Osteoblast (primary cell): ENCODE data around the gene MEAK7. TPM values are rescaled to one million over a fixed set of nuclear protein-coding genes. Genes with fewer than 3 reads are reported as not detected.

ENCODE experiments used
- DNase-seq: peaks from one replicate; pipeline ENCODE4 v3.0.0; 2011; ENCODE audit warnings: low spot score, mixed read lengths; ENCODE audit not compliant: insufficient read length; ENCODE audit errors: missing footprints
- H2AFZ ChIP-seq: 2 replicates; pipeline ENCODE4 v1.6.0; 2011; ENCODE audit warnings: mild to moderate bottlenecking, low read length
- H3K27ac ChIP-seq: 2 replicates; pipeline ENCODE4 v1.5.1; 2011; ENCODE audit warnings: mild to moderate bottlenecking, low read depth, low read length, moderate library complexity
- H3K27me3 ChIP-seq: 2 replicates; pipeline ENCODE4 v1.6.0; 2012; ENCODE audit warnings: mild to moderate bottlenecking, control low read depth, inconsistent platforms, low read length, moderate library complexity; ENCODE audit not compliant: insufficient read depth
- H3K36me3 ChIP-seq: 2 replicates; pipeline ENCODE4 v1.5.1; 2011; ENCODE audit warnings: mild to moderate bottlenecking, low read length, control low read depth, moderate library complexity; ENCODE audit not compliant: insufficient read depth
- H3K4me1 ChIP-seq: 2 replicates; pipeline ENCODE4 v1.5.1; 2011; ENCODE audit warnings: mild to moderate bottlenecking, low read length, control low read depth, moderate library complexity; ENCODE audit not compliant: insufficient read depth
- H3K4me2 ChIP-seq: 2 replicates; pipeline ENCODE4 v1.6.0; 2011; ENCODE audit warnings: mild to moderate bottlenecking, low read length; ENCODE audit not compliant: insufficient read depth
- H3K4me3 ChIP-seq: fragments of 200-600 bp; sonication (generic); 3 replicates; pipeline ENCODE4 v1.5.1; 2012; ENCODE audit warnings: mild to moderate bottlenecking, low read length, inconsistent platforms; ENCODE audit not compliant: insufficient read depth
- H3K79me2 ChIP-seq: 2 replicates; pipeline ENCODE4 v1.6.0; 2012; ENCODE audit warnings: mild to moderate bottlenecking, low read length, control low read depth, inconsistent platforms; ENCODE audit not compliant: insufficient read depth
- H3K9me3 ChIP-seq: 2 replicates; pipeline ENCODE4 v1.5.1; 2011; ENCODE audit warnings: low read depth, low read length, control low read depth
- H4K20me1 ChIP-seq: 2 replicates; pipeline ENCODE4 v1.6.0; 2012; ENCODE audit warnings: mild to moderate bottlenecking, low read length, control low read depth; ENCODE audit not compliant: insufficient read depth
- total RNA-seq: library from RNA; depleted of rRNA; stranded (reverse); fragments of >200 nt; gene quantifications from 2 replicates; pipeline ENCODE4 v1.2.3, GENCODE V29; 2012
- TF ChIP-seq, protein P1 (sequence below): IDR thresholded peaks from 2 replicates; pipeline ENCODE4 v1.5.1; 2011; ENCODE audit warnings: mild to moderate bottlenecking, low read depth, low read length, moderate library complexity; ENCODE audit errors: extremely low read depth

The MEAK7 gene
- total RNA-seq, 1 donor = 24.2 TPM

DNA sequence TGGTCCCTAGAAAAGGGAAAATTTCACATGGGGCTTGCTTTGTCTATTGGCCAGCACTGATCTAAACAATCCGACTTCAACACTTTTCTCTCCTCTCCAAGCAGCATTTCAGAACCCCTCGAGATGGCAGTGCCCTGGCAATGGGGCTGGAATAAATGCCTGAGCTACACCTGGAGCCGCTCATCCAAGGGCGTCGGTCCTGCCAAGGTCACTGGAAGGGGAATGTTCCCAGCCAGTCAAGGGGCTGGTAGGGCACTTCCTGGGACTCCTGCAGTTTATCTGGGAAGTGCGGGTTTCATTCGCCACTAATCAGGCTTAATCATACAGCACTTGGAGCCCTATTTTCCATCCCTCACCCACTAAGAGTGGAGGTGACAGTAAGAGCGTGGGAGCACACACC is 17.1 kb downstream of the MEAK7 start:
- Histone ChIP-seq H3K27ac (no peak overlapping the region), H3K4me2 (no peak overlapping the region), H3K4me3 (no peak overlapping the region), H2AFZ (no peak overlapping the region), H3K9me3 (no peaks in the 10 kb centered on the region), H3K79me2 (peaks cover 2% of the 10 kb centered on the region), H3K27me3 (no peaks in the 10 kb centered on the region), H4K20me1 (peaks cover 23% of the 10 kb centered on the region), H3K36me3 (peaks cover 79% of the 10 kb centered on the region), H3K4me1 (no peaks in the 10 kb centered on the region)
- no peak for DNase-seq
- TF ChIP-seq, protein P1, sequence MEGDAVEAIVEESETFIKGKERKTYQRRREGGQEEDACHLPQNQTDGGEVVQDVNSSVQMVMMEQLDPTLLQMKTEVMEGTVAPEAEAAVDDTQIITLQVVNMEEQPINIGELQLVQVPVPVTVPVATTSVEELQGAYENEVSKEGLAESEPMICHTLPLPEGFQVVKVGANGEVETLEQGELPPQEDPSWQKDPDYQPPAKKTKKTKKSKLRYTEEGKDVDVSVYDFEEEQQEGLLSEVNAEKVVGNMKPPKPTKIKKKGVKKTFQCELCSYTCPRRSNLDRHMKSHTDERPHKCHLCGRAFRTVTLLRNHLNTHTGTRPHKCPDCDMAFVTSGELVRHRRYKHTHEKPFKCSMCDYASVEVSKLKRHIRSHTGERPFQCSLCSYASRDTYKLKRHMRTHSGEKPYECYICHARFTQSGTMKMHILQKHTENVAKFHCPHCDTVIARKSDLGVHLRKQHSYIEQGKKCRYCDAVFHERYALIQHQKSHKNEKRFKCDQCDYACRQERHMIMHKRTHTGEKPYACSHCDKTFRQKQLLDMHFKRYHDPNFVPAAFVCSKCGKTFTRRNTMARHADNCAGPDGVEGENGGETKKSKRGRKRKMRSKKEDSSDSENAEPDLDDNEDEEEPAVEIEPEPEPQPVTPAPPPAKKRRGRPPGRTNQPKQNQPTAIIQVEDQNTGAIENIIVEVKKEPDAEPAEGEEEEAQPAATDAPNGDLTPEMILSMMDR = no peak

DNA sequence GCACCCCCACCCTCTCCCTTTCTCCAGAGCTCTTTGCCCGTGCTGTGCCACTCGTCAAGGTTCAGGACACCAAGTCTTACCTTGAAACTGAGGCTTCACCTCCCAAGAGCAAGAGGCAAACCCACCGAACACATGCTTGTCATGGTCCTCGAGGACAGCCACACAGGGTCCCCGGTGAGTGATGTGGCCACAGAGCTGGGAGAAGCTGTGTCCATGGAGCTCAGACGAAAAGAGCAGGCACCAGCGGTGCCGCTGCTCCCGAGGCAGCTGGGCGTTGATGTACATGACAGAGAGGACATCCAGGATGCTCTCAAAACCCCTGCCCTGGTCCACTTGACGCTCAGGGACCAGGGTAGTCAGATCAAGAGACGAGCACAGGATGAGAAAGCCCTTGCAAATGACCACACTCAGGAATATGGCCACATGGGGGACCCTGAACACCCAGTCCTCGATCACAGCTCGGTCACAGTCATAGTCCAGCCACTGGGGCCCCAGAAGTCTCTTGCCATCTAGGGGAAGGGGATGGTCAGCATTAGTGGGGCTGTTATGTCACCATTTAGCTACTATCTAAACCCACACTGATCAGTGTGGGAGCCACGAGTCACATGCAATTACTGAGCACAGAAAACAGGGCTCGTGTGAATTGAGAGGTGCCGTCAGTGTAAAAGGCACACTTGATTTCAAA is 17.8 kb downstream of the MEAK7 start:
- Histone ChIP-seq H3K27ac (no peak overlapping the region), H3K79me2 (peaks cover 2% of the 10 kb centered on the region), H4K20me1 (peaks cover 23% of the 10 kb centered on the region), H2AFZ (no peak overlapping the region), H3K4me1 (no peaks in the 10 kb centered on the region), H3K27me3 (no peaks in the 10 kb centered on the region), H3K9me3 (no peaks in the 10 kb centered on the region), H3K36me3 (peaks cover 78% of the 10 kb centered on the region), H3K4me2 (no peak overlapping the region), H3K4me3 (no peak overlapping the region)
- DNase-seq = peak; percentile 26
- TF ChIP-seq, protein P1 = no peak

DNA sequence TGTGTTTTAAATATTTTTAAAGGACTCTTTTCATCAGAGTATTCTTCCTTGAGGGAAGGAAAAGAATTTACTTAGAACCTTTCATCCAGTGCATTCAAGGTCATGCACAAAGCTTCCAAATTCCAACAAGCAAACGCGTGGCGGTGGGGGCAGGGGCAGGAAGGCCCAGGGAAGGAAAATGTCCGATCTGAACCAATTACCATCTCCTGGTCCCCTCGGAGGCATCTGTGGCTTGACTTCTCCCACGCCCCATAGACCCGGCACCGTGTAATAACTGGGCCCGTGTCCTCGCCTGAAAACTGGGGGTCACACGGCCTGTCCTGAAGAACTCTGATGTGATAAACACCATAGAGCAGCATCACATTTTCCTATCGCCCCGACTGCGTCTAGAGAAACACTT is 18.3 kb downstream of the MEAK7 start:
- Histone ChIP-seq H3K27ac (no peak overlapping the region), H3K27me3 (no peaks in the 10 kb centered on the region), H3K79me2 (peaks cover 2% of the 10 kb centered on the region), H3K4me2 (no peak overlapping the region), H3K4me3 (no peak overlapping the region), H3K4me1 (no peaks in the 10 kb centered on the region), H2AFZ (no peak overlapping the region), H4K20me1 (peaks cover 23% of the 10 kb centered on the region), H3K9me3 (no peaks in the 10 kb centered on the region), H3K36me3 (peaks cover 81% of the 10 kb centered on the region)
- TF ChIP-seq, protein P1 = no peak
- DNase-seq = no peak

DNA sequence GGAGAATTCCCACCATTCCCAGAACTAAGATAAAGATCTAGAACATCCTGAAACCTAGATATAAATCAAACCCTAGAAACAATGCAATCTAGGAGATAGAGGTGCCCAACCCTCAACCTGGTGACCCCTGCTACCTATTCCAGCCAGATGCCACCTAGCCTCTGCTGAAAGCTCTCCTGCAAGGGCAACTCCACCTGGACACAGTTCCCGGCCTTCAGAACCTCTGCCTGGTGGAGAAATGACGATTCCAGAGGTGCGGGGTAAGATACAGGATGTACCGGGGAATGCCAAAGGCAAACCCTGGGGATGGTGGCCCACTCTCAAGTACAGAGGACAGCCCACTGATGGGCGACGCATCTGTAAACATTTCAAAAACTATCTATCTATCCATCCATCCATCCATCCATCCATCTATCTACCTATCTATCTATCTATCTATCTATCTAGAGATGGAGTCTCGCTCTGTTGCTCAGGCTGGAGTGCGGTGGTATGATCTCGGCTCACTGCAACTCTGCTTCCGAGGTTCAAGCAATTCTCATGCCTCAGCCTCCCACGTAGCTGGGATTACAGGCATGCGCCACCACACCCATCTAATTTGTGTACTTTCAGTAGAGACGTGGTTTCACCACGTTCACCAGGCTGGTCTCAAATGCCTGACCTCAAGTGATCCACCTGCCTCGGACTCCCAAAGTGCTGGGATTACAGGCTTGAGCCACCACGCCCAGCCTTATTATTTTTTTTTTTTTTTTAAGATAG is 19.0 kb downstream of the MEAK7 start:
- DNase-seq = peak; percentile 44
- Histone ChIP-seq H4K20me1 (peaks cover 26% of the 10 kb centered on the region), H3K27me3 (no peaks in the 10 kb centered on the region), H3K4me3 (no peak overlapping the region), H3K4me1 (peaks cover 2% of the 10 kb centered on the region), H3K79me2 (peaks cover 2% of the 10 kb centered on the region), H3K4me2 (no peak overlapping the region), H3K9me3 (no peaks in the 10 kb centered on the region), H2AFZ (no peak overlapping the region), H3K27ac (no peak overlapping the region), H3K36me3 (peaks cover 80% of the 10 kb centered on the region)
- TF ChIP-seq, protein P1 = no peak
